Measurements from ENCODE around the gene S100PBP. TPM values are rescaled to one million over a fixed set of nuclear protein-coding genes. Genes with fewer than 3 reads are reported as not detected.
"Not testable (repeated sequence)": the region's sequence is repeated elsewhere in the genome, so short reads cannot be mapped to it uniquely, and the experiment has no call there.

The S100PBP gene
- polyA plus RNA-seq, 1 experiment: 43.7 TPM

DNA sequence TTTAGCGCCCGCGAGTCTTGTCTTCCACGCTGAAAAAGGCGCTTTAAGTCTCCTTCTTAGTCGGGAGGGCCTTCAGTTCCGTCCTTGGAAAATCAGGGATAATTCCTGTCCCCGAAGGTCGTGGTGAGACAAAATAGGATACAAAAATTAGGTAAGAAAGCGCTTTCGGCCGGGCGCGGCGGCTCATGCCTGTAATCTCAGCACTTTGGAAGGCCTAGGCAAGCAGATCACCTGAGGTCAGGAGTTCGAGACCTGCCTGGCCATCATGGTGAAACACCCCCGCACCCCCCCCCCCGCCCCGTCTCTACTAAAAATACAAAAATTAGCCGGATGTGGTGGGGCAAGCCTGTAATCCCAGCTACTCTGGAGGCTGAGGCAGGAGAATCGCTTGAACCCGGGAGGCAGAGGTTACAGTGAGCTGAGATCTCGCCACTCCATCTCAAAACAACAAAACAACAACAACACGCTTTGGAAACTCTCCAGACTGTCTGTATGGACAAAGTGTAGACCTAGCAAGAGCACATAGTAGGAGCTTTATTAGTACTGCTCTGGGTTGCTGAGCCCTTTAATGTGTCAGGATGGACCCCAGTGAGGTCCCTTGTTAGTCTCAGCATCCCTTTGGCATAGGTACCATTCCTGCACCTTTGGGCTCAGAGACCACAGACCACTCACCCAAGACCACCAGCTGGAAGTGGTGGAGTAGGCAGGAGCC lies 84.5 kb downstream of the S100PBP start:
- TF ChIP-seq, protein P1, sequence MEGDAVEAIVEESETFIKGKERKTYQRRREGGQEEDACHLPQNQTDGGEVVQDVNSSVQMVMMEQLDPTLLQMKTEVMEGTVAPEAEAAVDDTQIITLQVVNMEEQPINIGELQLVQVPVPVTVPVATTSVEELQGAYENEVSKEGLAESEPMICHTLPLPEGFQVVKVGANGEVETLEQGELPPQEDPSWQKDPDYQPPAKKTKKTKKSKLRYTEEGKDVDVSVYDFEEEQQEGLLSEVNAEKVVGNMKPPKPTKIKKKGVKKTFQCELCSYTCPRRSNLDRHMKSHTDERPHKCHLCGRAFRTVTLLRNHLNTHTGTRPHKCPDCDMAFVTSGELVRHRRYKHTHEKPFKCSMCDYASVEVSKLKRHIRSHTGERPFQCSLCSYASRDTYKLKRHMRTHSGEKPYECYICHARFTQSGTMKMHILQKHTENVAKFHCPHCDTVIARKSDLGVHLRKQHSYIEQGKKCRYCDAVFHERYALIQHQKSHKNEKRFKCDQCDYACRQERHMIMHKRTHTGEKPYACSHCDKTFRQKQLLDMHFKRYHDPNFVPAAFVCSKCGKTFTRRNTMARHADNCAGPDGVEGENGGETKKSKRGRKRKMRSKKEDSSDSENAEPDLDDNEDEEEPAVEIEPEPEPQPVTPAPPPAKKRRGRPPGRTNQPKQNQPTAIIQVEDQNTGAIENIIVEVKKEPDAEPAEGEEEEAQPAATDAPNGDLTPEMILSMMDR (IDR thresholded peaks at IDR 0.05; ENCODE audit: low read depth, low read length): no peak
- Histone ChIP-seq H3K27ac (ENCODE audit: low read depth, low read length) (no peak overlapping the region), H3K9me3 (ENCODE audit: control insufficient read depth, insufficient read depth, low read length) (no peaks in the 10 kb centered on the region; the same call in 1 of the 2 replicates), H3K27me3 (ENCODE audit: control insufficient read depth, insufficient read depth, low read length) (peaks cover 8% of the 10 kb centered on the region), H3K4me3 (ENCODE audit: low read depth, low read length) (peak overlapping the region; percentile 68)
- CTCF ChIA-PET: interaction anchor here (0.5 to 0.7 kb wide), 2 partner anchors 382 to 502 kb away, joined by 3 to 4 read pairs; no protein-coding TSS in a partner anchor
- DNase-seq (ENCODE audit: low read depth, low spot score): no peak
- POLR2A ChIA-PET: interaction anchor here (0.7 kb wide), 1 partner anchor 62 kb away, joined by 3 read pairs; the partner anchor contains the start of gene RNF19B

- Histone ChIP-seq H3K4me3 (ENCODE audit: low read depth, low read length) (no peak overlapping the region), H3K27me3 (ENCODE audit: control insufficient read depth, insufficient read depth, low read length) (peaks cover 8% of the 10 kb centered on the region), H3K9me3 (ENCODE audit: control insufficient read depth, insufficient read depth, low read length) (no peaks in the 10 kb centered on the region; the same call in 1 of the 2 replicates), H3K27ac (ENCODE audit: low read depth, low read length) (no peak overlapping the region)
- TF ChIP-seq, protein P1 (IDR thresholded peaks at IDR 0.05; ENCODE audit: low read depth, low read length): no peak
- CTCF ChIA-PET: no interaction called here
- DNase-seq (ENCODE audit: low read depth, low spot score): no peak
- POLR2A ChIA-PET: interaction anchor here (0.7 kb wide), 1 partner anchor 62 kb away, joined by 3 read pairs; the partner anchor contains the start of gene RNF19B
Observed at GRCh38 chr1:32902535-32902920, 85.1 kb downstream of the S100PBP start.

GRCh38 chr1:32903991-32904785 lies 86.7 kb downstream of the S100PBP start:
- no peak for DNase-seq (ENCODE audit: low read depth, low spot score)
- no peak overlapping the region for H3K4me3 ChIP-seq (ENCODE audit: low read depth, low read length)
- POLR2A ChIA-PET: no interaction called here
- H3K27ac ChIP-seq (ENCODE audit: low read depth, low read length): no peak overlapping the region
- CTCF ChIA-PET: interaction anchor here (0.6 to 1.1 kb wide), 4 partner anchors 10 to 159 kb away, joined by 3 read pairs; no protein-coding TSS in a partner anchor
- no peaks in the 10 kb centered on the region; the same call in 1 of the 2 replicates for H3K9me3 ChIP-seq (ENCODE audit: control insufficient read depth, insufficient read depth, low read length)
- TF ChIP-seq, protein P1 (IDR thresholded peaks at IDR 0.05; ENCODE audit: low read depth, low read length): no peak
- H3K27me3 ChIP-seq (ENCODE audit: control insufficient read depth, insufficient read depth, low read length): peaks cover 8% of the 10 kb centered on the region

DNA sequence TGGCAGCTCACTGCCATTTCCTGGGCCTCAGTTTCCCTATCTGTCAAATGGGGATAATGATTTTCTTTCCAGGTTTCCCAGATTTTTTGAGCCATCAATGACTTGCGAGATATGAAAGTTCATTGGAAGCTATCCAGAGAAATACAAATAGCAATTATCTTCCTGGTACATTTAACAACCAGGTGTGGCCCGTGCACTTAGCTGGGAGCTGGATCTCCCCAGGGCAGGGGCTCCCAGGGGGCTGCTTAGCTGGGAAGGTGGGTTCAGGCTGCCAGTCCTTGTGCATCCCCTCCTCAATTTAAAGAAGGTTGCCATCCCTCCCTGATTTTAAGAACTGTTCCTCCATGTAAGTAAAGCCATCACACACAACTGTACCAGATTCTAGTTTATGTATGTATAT lies 87.3 kb downstream of the S100PBP start:
- H3K4me3 ChIP-seq (ENCODE audit: low read depth, low read length): no peak overlapping the region
- ChIA-PET POLR2A (no interaction called here), CTCF (interaction anchor here (0.8 to 1.1 kb wide), 3 partner anchors 11 to 158 kb away, joined by 3 read pairs; no protein-coding TSS in a partner anchor)
- no peak overlapping the region for H3K27ac ChIP-seq (ENCODE audit: low read depth, low read length)
- peaks cover 8% of the 10 kb centered on the region for H3K27me3 ChIP-seq (ENCODE audit: control insufficient read depth, insufficient read depth, low read length)
- no peak for DNase-seq (ENCODE audit: low read depth, low spot score)
- TF ChIP-seq, protein P1 (IDR thresholded peaks at IDR 0.05; ENCODE audit: low read depth, low read length): no peak
- no peaks in the 10 kb centered on the region; the same call in 1 of the 2 replicates for H3K9me3 ChIP-seq (ENCODE audit: control insufficient read depth, insufficient read depth, low read length)

GRCh38 chr1:32905588-32905987 lies 88.1 kb downstream of the S100PBP start:
- H3K9me3 ChIP-seq (ENCODE audit: control insufficient read depth, insufficient read depth, low read length); DNase-seq (ENCODE audit: low read depth, low spot score); H3K27ac ChIP-seq (ENCODE audit: low read depth, low read length); H3K4me3 ChIP-seq (ENCODE audit: low read depth, low read length); POLR2A ChIA-PET; CTCF ChIA-PET; H3K27me3 ChIP-seq (ENCODE audit: control insufficient read depth, insufficient read depth, low read length): not testable (repeated sequence)

Data from AG04450 (cell line).